ENCODE results near the gene TECTB. TPM values are rescaled to one million over a fixed set of nuclear protein-coding genes. Genes with fewer than 3 reads are reported as not detected.

TECTB gene
- total and polyA plus RNA-seq, 11 donors: not detected

DNA sequence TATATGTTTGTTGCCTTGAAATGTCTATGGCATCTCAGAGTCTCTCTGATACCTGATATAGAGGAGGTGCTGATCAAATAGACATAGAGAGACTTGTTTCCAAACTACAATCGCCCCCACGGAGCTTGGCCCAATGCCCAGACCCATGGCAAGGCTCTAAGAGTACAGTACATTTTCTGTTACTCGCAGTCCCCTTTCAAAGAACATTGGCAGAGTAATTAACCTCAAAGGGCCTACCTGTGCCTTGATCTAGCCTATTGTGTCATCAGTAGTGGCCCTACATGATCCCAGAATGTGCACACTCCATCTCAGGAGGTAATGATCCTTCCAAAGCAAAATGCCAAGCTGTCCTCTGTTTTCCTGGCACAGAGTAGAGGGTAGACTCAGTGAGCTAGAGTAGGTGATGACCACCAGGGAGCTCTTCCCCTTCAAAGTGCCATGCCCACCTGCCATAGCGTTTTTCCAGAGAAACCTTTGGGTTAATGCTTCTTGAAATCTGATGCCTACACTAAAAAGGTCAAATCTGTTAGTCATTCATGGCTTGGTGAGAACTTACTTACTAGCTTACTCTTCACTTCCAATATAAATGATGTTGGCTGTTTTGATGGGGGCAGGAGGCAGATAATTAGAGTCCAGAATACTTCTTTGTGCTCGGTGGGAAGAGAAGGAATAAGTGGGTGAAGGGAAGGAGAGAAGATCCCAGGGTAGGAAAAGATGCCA lies 49.5 kb downstream of the TECTB start:
- ATAC-seq (peak in 2 of 4 donors; percentile 29 to 47), DNase-seq (no peak)
- intact Hi-C loops (cut with DNase I): no loop called here

DNA sequence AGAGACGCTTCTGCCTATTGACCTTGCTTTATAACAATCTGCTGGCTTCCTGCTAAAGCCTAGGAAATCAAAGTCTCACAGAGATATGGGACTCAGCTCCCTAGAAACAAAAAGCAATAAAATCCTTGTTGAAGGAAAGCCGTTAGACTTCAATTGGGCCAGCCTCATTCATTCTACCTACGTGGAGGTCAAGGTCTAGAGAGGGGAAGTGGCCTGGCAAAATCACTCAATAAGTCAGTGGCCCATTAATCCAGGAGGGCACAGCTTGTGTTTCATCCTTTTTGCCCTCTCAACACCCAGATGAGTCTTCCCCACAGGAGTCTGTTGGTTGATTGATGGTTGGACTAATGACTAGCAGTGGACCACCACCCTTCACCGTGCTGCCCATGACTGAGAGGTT lies 50.3 kb downstream of the TECTB start:
- Histone ChIP-seq H3K36me3 (no peaks in the 10 kb centered on the region), H3K4me1 (no peaks in the 10 kb centered on the region), H3K27me3 (no peaks in the 10 kb centered on the region), H3K9me3 (no peaks in the 10 kb centered on the region), H3K4me3 (no peak overlapping the region), H3K27ac (no peak overlapping the region)
- 66 to 93% (median 80%) methylated on average over 4 of the region's 4 CpGs for WGBS, 4 donors
- intact Hi-C loops (cut with DNase I): no loop called here
- TF ChIP-seq, protein P1, sequence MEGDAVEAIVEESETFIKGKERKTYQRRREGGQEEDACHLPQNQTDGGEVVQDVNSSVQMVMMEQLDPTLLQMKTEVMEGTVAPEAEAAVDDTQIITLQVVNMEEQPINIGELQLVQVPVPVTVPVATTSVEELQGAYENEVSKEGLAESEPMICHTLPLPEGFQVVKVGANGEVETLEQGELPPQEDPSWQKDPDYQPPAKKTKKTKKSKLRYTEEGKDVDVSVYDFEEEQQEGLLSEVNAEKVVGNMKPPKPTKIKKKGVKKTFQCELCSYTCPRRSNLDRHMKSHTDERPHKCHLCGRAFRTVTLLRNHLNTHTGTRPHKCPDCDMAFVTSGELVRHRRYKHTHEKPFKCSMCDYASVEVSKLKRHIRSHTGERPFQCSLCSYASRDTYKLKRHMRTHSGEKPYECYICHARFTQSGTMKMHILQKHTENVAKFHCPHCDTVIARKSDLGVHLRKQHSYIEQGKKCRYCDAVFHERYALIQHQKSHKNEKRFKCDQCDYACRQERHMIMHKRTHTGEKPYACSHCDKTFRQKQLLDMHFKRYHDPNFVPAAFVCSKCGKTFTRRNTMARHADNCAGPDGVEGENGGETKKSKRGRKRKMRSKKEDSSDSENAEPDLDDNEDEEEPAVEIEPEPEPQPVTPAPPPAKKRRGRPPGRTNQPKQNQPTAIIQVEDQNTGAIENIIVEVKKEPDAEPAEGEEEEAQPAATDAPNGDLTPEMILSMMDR (IDR thresholded peaks at IDR 0.05): no peak
- no peak for TF ChIP-seq POLR2A (IDR thresholded peaks at IDR 0.05)
- ATAC-seq (no peak), DNase-seq (no peak)

More for the DNA sequence above, 49.5 kb downstream of the TECTB start:
- Histone ChIP-seq H3K4me3 (no peak overlapping the region), H3K36me3 (no peaks in the 10 kb centered on the region), H3K27ac (no peak overlapping the region), H3K4me1 (no peaks in the 10 kb centered on the region), H3K27me3 (no peaks in the 10 kb centered on the region), H3K9me3 (no peaks in the 10 kb centered on the region)
- no peak for TF ChIP-seq POLR2A (IDR thresholded peaks at IDR 0.05)
- TF ChIP-seq, protein P1 (IDR thresholded peaks at IDR 0.05): no peak
- 57 to 67% (median 65%) methylated on average over 5 of the region's 5 CpGs for WGBS, 4 donors

DNA sequence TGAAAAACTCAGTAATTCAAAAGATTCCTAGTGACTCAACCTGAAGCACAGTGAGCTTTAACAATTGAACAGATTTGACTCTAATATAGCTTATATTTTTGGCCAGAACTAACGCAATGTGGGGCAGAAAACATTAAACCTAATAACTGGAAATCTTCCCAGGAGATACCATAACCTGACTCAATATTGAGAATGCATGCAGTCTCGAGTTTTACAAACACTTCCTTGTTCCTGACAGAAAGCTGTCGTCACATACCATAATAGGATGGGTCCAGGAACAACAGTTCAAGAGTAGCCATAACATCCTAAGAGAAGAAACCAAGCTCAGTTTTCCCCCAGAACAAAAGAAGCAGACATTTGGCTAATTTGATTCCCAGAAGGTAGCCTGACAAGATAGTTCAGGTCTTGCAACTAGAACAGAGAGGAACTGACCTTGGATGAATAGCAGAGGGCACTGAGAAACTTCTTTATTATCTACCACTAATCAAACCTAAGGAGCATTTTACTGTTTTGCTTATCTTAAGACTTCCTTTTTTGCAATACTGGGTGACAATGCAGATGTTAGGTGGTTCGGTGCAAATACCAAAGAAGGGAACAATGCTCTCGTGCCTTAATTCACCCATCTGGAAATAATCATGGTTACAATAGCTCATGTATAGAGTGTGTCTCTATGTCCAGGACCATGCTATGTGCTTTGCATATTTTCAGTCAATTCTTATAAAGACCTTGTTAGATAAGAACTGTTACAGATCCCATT lies 52.1 kb downstream of the TECTB start:
- no peaks in the 10 kb centered on the region for H3K9me3 ChIP-seq
- no peaks in the 10 kb centered on the region for H3K4me1 ChIP-seq
- H3K36me3 ChIP-seq: no peaks in the 10 kb centered on the region
- no peak overlapping the region for H3K27ac ChIP-seq
- intact Hi-C loops (cut with DNase I): no loop called here
- no peak overlapping the region for H3K4me3 ChIP-seq
- 43 to 57% (median 47%) methylated on average over 5 of the region's 5 CpGs for WGBS, 4 donors
- no peaks in the 10 kb centered on the region for H3K27me3 ChIP-seq
- TF ChIP-seq POLR2A (IDR thresholded peaks at IDR 0.05): no peak
- TF ChIP-seq, protein P1 (IDR thresholded peaks at IDR 0.05): no peak
- DNase-seq (no peak), ATAC-seq (no peak)

DNA sequence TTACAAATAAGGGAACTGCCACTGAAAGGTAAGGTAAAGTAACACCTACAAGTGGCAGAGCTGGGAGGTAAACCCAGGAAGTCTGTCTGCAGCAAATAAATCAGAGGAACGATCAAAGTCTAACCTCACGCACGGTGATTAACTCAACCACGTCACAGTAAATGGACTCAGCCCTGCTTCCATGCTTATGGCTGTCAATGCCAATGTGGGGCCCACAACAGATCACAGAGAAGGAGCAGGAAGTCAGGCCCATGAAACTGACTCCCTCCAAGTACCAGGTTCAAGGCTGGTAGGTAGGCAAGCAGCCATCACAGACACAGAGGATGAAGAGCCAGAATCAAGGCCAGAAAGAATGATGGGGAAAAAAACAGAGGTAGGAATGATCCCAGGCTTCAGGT lies 52.7 kb downstream of the TECTB start:
- H3K4me3 ChIP-seq: no peak overlapping the region
- intact Hi-C loops (cut with DNase I): no loop called here
- DNase-seq (no peak), ATAC-seq (no peak)
- no peaks in the 10 kb centered on the region for H3K4me1 ChIP-seq
- 74 to 96% (median 86%) methylated on average over 4 of the region's 4 CpGs for WGBS, 4 donors
- no peaks in the 10 kb centered on the region for H3K36me3 ChIP-seq
- TF ChIP-seq, protein P1 (IDR thresholded peaks at IDR 0.05): no peak
- no peak for TF ChIP-seq POLR2A (IDR thresholded peaks at IDR 0.05)
- no peak overlapping the region for H3K27ac ChIP-seq
- no peaks in the 10 kb centered on the region for H3K9me3 ChIP-seq
- H3K27me3 ChIP-seq: no peaks in the 10 kb centered on the region

Data from heart left ventricle (tissue), 16 donors.